CD1c-positive myeloid dendritic cell (primary cell): ENCODE measurements around the gene GTF3C6.
"Not testable (repeated sequence)": the region's sequence is repeated elsewhere in the genome, so short reads cannot be mapped to it uniquely, and the experiment has no call there.

Experiments
- DNase-seq: peaks from one replicate; pipeline ENCODE4 v3.0.0-alpha.2; 2016; ENCODE audit errors: extremely low spot score

The GTF3C6 gene

GRCh38 chr6:110958329-110959192 is at the start of gene GTF3C6:
Gene GTF3C6 (plus strand): TSS chr6:110958706. CDS start chr6:110958770, 64 bp downstream.
- peak; percentile 97 for DNase-seq

DNA sequence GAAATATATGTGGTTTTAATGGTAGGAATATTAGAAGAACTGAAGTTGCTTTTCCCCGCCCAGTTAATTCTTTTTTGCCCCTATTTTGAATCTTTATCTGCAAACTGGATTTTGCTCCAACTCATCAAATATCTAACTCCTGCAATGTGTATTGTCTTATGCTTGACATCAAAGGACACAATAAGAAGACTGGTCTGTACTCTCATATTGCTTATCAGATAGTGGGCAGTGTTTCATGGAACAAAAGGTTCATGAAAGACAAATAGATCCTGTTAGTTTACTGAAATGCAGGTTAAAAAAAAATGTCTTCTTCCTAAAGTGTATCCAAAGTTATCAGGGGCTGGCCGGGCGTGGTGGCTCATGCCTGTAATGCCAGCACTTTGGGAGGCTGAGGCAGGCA is 27.7 kb upstream of the GTF3C6 start:
- no peak for DNase-seq

- peak; percentile 58 for DNase-seq
Observed at GRCh38 chr6:110933912-110934311, 24.6 kb upstream of the GTF3C6 start.

GRCh38 chr6:110934381-110934898 is 24.1 kb upstream of the GTF3C6 start:
- peak; percentile 58 for DNase-seq

DNA sequence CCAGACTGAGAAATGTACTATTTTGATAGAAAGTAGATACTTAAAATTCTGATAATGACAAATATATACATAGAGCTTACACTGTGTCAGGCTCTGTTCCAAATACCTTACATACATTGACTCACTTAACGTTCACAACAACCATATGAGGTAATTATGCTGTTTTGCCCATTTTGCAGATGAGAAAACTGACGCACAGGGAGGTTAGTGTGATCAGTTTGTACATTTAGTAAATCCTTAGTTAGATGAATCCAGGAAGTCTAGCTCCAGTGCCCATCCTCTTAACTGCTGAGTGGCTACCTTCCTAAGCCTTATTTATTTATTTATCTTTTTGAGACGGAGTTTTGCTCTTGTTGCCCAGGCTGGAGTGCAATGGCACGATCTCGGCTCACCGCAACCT is 23.3 kb upstream of the GTF3C6 start:
- DNase-seq, result no peak

DNA sequence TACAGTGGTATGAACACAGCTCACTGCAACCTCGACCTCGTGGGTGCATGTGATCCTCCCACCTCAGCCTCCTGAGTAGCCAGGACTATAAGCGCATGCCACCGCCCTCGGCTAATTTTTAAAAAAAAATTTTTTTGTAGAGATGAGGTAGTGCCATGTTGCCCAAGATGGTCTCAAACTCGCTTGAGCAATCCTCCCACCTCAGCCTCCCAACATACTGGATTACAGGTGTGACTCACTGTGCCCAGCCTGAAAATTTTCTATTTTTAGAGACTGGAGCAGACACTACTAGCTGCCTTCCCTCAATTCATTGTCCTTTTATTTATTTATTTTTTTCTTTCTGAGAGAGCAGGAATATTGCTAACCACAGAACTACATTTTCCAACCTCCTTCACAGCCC is 20.3 kb upstream of the GTF3C6 start:
- DNase-seq, result peak; percentile 79

GRCh38 chr6:110939429-110940200 is 18.9 kb upstream of the GTF3C6 start:
- DNase-seq, result no peak

DNA sequence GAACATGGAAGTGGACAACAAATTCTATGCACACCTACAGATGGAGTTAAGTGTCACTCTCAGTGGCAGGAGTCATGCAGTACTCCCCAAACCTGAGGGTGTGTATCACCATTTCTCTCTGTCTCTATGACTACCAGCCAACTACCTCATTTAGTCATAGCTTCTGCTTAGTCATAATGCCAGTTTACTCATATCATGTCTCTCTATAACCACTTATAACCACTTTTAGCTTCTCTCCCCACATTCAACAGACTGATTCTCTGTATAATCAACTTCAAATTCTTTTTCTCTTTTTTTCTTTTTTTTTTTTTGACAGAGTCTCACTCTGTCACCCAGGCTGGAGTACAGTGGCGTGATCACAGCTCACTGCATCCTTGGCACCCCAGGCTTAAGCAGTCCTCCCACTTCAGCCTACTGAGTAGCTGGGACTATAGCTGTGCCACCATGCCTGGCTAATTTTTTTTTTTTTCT is 13.8 kb upstream of the GTF3C6 start:
- peak; percentile 93 for DNase-seq

DNA sequence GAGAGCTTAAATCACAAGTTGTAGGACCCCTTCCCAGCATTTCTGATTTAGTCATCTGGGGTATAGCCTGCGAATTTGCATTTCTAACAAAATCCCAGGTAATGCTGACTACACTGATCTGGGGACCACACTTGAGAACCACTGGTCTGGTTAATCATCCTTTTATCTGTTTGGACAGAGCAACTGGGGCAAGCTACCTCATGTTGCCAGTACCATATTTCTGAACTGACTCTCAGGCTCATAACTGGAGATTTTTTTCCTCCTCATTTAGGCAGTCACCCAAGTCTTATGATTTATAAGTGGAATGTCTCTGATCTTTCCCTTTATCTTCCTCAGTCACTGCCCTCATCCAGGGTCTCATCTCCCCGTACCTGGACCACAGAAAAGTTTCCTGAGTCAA is 12.0 kb upstream of the GTF3C6 start:
- DNase-seq, result no peak

- DNase-seq, result peak; percentile 65
Observed at GRCh38 chr6:110949679-110950285, 8.7 kb upstream of the GTF3C6 start.

- DNase-seq, result no peak
Observed at GRCh38 chr6:110950440-110950839, 8.1 kb upstream of the GTF3C6 start.

DNA sequence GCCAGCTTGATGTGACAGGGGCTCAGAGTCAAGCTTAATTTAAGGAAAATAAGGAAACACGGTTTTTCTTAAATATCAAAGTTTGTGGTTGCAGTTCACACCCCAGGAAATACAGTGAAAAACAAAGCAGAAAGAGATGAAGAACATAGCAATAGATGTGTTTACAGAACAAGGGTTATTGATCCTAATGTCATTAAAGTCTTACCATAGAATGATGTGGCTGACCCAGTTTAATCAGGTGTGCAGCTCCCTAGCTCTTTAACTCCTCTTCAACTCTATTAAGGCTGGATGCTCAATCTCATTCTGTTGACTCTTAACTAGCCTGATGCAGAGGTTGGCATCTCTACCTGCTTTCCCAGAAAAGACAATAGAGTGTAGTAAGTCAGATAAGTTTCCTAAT is 7.5 kb upstream of the GTF3C6 start:
- no peak for DNase-seq

- no peak for DNase-seq
Observed at GRCh38 chr6:110951986-110952794, 6.3 kb upstream of the GTF3C6 start.

- DNase-seq, result no peak
Observed at GRCh38 chr6:110953633-110954303, 4.7 kb upstream of the GTF3C6 start.

DNA sequence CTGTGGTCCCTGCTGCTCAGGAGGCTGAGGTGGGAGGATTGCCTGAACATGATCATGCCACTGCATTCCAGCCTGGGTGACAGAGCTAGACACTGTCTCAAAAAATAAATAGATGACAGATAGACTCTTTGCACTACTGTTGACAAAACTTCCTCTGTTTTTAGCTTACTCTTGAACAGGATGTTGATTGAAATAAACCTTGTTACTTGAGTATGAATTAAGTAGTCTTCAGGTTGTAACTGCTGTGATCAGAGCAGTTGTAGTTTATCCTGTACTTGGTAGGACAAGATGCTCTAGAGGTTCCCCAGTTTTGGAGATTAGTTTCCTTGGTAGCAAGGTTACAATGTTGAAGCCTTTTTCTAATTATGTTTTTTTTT is 1.5 kb downstream of the GTF3C6 start:
- DNase-seq, result no peak

- DNase-seq, result not testable (repeated sequence)
Observed at GRCh38 chr6:110962636-110963035, 4.1 kb downstream of the GTF3C6 start.

DNA sequence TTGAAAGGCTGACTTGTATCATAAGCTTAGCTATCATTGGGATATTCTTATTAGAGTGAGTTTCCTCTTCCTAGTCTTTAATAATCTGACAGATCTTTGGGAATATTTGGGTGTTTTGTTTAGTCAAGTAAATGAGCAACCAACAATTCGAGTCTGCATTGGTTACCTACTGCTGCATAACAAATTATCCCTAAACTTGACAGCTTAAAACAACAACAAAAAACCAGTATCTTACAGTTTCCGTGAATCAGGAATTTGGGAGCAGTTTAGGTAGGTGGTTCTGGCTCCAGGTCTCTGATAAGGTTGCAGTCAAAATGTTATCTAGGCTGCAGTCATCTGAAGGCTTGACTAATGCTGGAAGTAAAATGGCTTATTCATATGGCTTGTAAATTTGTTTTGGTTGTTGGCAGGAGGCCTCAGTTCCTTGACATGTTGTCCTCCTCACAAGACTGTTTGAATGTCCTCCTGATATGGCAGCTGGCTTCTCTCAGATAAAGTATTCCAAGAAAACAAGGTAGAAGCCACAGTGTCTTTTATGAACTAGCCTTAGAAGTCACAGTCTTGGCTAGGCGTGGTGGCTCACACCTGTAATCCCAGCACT is 7.2 kb downstream of the GTF3C6 start:
- no peak for DNase-seq

- not testable (repeated sequence) for DNase-seq
Observed at GRCh38 chr6:110968661-110969060, 10.2 kb downstream of the GTF3C6 start.

DNA sequence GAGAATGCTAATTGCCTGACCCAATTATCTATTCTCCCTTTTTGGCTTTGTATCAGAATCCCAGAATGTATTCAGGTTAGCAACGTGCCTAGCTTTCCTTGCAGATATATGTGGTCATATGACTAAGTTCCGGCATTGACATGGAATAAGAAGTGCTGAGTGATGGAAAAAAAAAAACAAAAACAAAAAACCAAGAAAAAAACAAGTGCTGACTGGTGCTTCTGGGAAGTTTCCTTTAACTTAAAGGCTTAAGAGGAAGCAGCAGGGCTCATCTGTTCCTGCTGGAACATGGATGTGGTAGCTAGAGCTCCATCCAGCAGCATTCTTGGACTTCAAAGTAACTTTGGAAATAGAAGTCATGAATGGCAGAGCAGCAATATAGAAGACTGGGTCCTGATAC is 13.0 kb downstream of the GTF3C6 start:
- no peak for DNase-seq

- no peak for DNase-seq
Observed at GRCh38 chr6:110976575-110976974, 18.1 kb downstream of the GTF3C6 start.
